Right renal cortex interstitium (tissue), 3 donors: Measurements from ENCODE around the gene ROPN1L. TPM values are rescaled to one million over a fixed set of nuclear protein-coding genes. Genes with fewer than 3 reads are reported as not detected.
A peak's percentile ranks its signal among the peaks of the same experiment; 100 is the strongest.

ENCODE experiments used
- DNase-seq, 3 donors: peaks; one replicate each; pipeline ENCODE4 v3.0.0-alpha.2; 2013; ENCODE audit warnings: low read depth in 3 of 3, low spot score in 2 of 3
- polyA plus RNA-seq, 3 donors: library from polyadenylated mRNA; unstranded; fragments of 120-200 nt; gene quantifications; one replicate each; pipeline ENCODE4 v1.2.1, GENCODE V29; 2013; ENCODE audit not compliant: insufficient read length in 3 of 3

ROPN1L gene
- polyA plus RNA-seq, 3 donors, result 0.60 to 0.78 (median 0.64) TPM

DNA sequence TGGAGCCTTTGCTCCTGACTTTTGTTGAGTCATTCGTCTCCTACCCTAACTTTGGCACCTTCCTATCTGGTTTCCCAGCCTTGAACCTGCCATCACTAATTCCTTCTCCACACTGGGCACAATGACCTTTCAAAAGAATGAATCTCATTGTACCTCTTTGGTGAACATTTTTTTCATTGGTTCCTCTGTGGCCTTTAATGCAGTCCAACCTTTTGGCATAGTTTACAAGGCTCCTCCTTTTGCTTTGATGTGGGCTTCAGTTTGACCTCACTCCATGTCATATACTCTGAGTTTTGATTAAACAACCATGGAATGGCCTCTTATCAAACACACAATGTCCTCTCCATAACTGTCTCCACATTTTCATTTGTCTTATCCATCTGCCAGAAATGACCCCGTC is 14.5 kb upstream of the ROPN1L start:
- DNase-seq, result no peak

DNA sequence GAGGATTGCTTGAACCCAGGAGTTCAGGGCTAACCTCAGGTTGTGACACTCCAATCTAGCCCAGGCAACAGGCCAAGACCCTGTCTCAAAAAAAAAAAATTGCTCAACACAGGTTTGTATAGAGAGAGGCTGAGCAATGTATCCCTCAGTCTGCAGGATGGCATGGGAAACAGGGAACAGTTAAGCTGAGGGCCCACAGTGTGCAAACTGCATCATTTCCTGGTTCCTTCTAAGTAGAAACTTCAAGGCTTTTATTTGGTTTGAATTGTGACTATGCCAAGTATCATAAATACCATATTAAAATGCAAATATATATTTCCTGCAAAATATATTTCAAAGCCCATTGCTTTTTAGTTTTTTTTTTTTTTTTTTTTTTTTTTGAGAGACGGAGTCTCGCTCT is 13.7 kb upstream of the ROPN1L start:
- DNase-seq, result no peak

DNA sequence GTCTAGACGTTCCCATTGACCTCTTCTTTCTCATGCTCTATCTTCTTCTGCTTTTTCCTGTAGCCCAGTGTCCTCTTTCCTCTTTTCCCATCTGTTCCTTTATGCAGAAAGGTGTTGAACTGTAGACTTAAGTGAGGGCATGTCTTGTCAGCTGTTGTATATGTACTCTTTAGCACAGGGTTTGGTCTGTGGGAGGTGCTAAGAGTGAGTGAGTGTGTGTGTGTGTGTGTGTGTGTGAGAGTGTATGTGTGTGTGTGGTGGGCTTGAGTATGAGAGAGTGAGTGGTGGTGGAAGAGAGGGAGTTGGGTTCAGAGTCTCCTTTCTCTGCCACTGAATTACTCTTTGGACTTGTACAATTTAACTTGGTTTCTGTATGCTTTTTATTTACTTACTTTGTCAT is 10.3 kb upstream of the ROPN1L start:
- no peak for DNase-seq

DNA sequence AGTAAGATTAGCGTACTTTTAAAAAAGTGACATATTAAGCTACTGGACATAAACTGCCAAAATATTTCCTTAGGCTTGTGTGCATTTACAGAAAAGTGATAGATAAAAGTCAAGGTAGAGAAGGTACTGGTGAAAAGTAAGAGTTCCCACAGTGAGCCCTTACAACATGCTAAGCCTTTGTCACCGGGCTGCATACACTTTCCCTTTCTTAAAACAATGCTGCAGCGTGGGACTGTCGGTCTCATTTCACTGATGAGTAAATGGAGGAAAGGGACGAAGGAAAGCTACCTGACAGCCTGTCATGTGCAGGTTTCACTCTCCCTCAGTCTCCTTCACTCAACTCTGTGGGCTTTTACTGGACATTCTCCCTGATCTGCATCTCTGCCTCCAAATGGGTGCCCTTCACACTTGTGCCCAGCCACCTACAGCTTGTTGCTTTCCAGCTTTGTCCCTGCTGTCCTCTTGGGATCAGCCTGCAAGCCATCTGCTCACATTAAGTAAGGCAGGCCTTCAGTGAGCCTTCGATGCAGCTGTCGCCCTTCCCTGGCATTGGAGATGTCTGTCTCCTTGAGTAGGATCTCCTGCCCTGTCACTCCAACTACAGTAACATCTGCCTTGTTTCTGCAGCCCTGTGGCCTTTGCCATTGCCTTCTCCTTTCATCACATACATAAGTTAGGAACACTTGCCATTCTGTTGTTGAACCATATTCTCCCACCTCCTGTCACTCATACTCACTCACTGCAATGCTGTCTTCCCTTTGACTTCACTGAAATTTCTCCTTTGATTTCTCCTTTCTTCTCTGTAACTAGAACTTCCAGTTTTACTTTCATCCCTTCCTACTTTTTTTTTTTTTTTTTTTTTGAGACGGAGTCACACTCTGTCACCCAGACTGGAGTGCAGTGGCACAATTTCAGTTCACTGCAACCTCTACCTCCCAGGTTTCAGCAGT is 9.3 kb upstream of the ROPN1L start:
- no peak for DNase-seq

DNA sequence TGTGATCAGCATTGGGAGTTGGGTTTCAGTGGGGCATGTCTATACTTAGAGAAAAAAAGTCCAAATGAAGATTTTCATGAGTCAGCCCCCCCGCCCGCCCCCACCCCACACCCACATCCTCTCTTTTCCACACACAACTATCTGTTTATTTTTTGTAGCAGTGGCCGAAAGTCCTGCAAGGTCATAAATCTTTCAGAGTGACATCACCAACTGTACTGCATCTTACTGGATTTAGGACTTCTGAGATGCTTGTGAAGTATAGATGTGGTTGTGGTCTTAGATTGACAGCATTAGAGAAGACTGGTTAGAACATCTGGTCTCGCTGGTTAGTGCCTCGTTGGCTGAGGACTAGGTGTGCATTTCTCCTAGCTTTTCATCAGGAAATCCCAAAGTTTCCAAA is 7.3 kb upstream of the ROPN1L start:
- DNase-seq, result no peak

DNA sequence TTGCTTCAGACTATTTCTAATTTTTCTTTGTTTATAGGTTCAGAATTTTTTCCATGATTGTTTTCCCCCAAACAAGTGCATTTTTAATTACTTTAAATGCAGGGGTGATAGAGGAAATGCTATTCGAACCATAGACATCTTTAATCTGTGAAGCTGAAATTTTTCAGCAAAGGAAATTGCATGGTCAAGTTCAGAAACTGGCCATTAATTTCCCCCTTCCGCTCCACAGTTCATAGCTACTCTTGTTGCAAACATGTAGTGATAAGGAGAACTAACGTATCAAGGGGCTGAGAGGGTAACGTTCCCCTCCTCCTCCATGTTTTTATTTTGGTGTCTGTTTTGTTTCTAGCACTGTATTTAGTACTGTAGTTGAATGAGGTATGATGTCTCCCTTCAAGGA is 3.4 kb upstream of the ROPN1L start:
- DNase-seq, result no peak

DNA sequence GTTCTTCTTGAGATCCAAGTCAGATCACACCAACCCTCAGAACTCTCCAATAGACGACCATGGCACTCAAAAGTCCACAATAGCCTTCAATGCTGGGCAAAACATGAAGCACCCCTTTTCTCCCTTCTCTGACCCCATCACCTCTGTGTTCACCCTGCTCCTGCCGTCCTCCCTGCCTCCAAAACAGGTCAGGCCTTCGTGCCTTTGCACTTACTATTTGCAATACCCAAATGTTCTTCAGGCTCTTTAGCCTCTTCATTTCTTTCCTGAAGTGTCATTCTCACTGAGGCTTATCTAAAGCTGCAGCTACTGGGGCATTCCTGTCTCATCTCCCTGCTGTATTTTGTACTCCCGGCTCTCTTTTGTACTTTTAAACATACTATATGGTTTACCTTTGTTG is 2.0 kb upstream of the ROPN1L start:
- DNase-seq, result no peak

DNA sequence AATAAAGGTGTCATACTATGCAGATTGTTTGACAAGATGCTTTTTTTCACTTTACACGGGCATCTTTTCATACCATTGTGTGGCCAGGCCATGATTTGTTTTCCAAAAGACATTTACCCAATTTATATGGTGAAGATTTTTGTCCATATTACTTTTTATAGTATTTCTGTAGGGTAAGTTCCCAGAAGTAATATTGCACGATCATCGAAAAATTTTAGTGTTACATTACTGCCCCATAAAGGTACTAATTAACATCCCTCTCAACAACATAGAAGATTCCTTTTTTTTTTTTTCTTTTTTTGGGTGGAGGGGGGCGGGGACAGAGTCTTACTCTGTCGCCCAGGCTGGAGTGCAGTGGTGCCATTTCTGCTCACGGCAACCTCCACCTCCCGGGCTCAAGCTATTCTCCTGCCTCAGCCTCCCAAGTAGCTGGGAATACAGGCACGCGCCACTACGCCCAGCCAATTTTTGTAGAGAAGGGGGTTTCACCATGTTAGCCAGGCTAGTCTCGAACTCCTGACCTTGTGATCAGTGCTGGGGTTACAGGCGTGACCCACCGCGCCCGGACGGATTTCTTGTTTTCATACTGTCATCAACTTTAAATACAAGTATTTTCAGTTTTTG is 1.2 kb upstream of the ROPN1L start:
- DNase-seq, result no peak

DNA sequence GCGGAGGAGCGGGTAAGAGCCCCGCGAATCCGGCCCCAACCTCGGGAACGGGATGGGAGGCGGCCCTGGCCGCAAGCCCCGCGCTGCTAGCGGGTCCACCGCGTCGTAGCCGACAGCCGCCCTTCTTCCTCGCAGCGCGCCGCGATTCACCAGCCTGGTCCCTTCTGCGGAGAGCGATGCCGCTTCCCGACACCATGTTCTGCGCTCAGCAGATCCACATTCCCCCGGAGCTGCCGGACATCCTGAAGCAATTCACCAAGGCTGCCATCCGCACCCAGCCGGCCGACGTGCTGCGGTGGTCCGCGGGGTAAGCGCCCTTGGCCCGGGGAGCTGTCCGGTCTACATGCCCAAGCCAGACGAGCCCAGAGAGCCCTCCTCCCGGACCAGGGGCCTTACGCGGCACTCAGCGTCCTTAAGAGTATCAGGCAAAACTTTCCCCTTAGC is 335 bp downstream of the ROPN1L start:
- no peak for DNase-seq

DNA sequence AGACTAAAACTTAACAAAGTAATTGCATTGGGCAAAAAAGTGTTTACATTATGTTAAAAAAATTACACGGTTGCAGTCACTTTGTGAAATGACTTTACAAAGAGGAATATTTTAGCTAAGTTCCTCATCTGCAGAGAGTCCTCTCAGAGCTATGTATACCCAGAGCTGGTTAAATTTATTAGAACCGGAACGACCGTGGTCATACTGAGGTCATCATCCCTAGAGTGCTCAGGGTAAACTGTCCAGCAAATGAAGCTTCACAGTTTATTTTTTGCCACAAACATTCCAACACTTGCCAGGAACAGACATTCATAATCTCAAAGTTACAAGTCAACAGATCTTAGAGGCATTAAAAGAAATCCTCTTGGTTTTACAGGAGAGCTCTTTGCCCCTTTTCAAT is 897 bp downstream of the ROPN1L start:
- no peak for DNase-seq

DNA sequence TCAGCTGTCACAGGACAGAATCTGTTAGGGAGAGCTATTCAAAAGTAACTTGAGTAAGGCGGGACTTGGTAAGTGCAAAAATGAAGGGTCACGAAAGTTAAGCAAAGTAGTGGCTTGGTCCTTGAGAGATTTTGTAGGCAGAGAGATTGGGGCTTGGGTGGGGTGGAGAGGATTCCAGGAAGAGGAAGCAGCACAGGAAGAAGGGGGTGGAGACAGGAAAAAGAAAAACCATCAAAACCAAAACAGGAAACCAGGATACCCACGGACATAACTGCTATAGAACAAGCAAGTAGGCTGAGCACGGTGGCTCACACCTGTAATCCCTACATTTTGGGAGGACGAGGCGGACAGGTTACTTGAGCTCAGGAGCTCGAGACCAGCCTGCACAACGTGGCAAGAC is 3.7 kb downstream of the ROPN1L start:
- no peak for DNase-seq

DNA sequence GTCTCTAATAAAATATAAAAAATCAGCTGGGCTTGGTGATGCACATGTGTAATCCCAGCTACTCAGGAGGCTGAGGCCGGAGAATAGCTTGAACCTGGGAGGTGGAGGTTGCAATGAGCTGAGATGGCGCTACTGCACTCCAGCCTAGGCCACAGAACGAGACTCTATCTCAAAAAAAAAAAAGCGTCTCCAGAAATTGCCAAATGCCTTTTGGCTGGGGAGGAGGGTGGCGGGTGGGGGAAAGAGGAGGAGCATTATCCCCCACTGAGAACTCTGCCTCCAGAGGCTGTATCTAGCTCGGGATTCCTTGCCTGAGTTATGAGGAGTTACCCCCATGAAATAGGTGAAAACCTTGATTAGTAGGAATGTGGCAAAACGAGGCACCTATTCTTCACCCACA is 4.8 kb downstream of the ROPN1L start:
- DNase-seq, result no peak

DNA sequence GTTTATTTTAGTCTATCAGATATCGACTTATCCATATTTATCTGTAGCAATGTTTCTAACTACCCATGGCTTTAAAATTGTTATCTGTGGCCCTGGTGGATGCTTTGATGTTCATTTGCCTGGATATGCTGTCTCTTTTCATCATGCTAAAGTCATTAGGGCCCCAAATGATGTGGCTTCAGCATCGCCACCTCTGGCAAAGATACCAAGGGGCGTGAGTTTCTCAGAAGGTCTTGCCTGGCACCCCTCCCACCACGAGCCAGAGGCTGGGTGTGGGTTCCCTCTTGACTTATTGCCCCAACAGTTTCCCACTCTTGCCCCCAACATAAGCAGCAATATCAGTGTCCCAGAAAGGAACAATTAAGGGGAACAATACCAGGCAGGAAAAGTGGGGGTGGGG is 5.4 kb downstream of the ROPN1L start:
- DNase-seq, result no peak

DNA sequence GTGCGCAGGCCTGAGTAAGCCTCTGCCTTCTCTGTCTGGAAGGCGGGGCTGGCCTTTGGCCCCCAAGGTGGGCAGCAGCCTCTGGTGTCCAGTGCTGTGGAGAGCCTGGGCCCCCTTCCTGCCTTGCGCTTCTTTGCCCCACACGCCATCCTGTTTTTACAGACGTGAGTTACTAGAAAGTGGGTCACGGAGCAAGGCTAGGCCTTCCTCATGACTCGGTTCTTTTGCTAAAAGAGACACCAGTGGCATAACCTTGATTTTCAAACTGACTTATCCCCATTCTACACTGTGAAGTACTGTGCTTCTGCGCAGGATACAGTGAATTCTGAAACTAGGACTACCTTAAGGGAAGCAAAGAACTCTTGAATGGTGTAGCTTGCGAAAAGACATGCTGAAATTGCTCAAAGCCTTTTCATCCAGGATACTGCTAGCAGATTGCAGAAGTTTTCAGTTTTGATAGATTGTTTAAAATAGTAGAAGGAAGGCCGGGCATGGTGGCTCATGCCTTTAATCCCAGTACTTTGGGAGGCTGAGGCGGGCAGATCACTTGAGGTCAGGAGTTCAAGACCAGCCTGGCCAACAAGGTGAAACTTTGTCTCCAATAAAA is 7.2 kb downstream of the ROPN1L start:
- DNase-seq, result no peak

DNA sequence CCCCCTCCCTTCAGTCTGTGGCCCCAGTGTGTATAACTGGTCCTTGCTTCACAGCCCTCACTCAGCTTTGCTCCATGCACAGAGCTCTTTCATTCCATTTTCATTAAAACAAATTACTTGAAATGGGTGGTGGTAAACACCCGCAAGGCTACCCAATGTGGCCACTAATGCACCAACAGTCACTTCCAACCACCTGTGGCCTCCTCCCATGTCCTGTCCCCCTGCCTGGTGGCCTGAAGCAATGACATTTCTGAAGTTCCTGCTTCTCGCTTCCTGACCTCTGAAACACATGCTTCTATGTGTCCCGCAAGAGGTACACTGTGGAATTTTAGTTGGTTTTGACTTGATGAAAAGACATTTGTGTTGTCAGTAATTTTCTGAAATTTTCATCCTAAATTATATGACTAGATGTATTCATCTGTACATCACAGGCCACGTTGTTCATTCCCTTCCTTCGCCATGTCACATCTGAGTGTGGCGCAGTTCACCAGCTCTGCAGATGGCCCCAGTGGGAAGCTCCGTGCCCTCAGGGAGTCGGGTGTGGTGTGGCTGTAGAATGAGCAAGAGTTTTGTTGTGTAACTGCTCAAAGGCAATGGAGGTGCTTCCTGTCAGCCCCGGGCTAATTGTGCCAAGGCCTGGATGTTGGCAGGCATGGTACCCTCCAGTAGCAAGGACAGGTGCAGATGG is 9.6 kb downstream of the ROPN1L start:
- DNase-seq, result no peak

DNA sequence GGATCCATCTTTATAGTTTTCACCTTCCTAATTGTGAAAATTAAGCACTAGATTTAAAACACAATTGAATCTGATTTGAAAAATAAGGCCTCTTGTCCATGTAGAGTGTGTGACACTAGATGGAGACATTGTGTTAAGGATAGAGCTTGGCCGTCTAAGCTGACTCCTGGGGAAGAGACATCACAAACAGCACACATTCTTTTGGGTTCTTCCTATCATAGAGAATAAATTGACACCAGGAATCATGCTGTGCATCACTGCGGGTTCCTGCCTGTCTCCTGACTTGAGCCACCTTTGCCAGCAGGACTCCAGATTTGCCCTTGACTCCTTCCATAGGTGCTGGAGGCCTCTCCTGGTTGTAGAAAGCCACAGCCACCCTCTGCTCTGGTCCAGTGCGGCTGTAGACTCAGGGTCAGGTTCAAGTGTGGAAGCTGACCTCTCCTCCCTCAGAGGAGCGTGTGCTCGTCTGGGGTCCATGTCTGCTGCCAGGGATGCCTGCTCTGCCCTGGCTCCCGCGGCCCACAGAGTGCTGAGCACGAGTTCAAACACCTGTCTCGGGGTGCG is 11.2 kb downstream of the ROPN1L start:
- peak in 2 of 3 donors; percentile 49 to 53 for DNase-seq

DNA sequence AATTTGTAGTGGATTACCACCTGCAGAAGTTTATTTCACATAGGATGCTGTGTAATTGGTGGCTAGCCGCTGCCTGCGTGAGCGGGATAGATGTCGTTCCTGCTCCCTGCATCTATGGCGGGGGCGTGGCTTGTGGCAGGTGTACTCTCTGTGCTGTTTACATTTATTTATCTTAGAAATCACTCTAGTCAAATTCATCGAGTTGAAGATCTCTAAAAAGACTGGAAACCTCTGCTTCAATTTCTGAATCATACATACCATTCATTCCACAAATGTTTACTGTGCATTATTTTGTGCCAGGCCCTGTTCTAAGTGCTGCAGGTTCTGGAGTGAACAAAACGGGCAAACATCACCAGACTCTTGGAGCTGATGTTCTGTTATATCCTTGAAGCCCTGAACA is 11.9 kb downstream of the ROPN1L start:
- no peak for DNase-seq

DNA sequence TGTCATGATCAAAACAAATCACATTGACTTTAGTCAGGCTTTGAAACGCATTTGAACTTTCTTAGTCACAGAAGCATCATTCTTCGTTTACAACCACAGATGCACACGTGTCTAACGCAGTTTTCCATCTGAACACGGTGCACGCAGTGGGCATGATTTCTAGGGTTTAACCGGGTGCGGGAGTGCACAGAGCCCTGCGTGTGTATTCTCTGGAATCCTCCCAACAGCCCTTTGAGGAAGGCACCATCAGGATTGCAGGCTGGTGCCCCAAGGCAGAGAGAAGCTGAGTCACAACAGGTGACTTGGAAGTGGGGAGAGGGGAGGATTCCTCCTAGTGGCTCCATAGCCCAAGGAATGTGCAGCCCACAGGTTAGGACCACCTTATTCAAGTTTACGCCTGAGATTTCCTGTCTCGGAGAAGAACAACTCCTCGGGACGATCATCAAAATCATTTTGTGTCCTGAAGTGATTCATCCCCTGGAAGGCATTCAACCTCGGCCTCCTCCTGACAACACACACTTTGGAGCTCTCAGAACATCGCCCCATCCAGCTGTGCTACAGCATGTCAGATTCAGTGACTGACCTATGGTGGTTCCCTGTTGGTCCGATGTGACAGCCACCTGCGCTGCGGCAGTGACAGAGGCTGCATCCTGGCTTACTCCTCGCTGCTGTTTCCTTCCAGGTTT is 13.1 kb downstream of the ROPN1L start:
- no peak for DNase-seq

DNA sequence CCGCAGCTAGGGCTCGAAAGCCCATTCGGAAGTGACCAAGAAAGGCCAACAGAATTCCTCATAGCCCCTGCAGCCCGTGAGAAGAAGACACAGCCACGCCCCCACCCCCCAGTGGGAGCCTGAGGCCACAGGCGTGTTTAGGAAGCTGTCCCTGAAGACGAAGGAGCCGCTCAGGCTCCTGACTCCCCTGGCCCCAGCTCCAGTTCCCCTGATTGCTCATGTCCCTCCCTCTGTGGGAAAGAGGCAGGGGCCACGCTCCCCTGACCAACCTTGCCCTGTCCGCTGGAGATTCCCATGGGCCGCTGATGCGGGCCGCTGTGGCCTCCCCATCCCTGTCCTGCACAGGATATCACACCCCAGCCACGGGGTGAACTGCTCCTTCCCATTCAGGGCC is 13.6 kb downstream of the ROPN1L start:
- no peak for DNase-seq
